ENCODE measurements around the gene CEMIP2. TPM values are rescaled to one million over a fixed set of nuclear protein-coding genes. Genes with fewer than 3 reads are reported as not detected.

The CEMIP2 gene
- total and polyA plus RNA-seq, 4 donors: 24.6 to 64.9 (median 48.6) TPM

GRCh38 chr9:71797266-71797665 lies 29.0 kb upstream of the CEMIP2 start:
- Histone ChIP-seq H3K27ac (ENCODE audit: low read depth, low read length) (no peak overlapping the region), H3K4me1 (ENCODE audit: control insufficient read depth, insufficient read depth, low read length) (no peaks in the 10 kb centered on the region), H3K27me3 (ENCODE audit: control insufficient read depth, insufficient read depth, low read length) (no peaks in the 10 kb centered on the region), H3K36me3 (ENCODE audit: control insufficient read depth, insufficient read depth, low read length) (no peaks in the 10 kb centered on the region), H3K9me3 (ENCODE audit: control insufficient read depth, insufficient read depth, low read length) (no peaks in the 10 kb centered on the region), H3K4me3 (ENCODE audit: low read depth, low read length) (no peak overlapping the region)
- no CpG with 5 or more reads among the region's 1 CpG for WGBS (ENCODE audit: insufficient coverage)
- DNase-seq (ENCODE audit: low read depth in 4 of 6, low spot score in 6 of 6): no peak

GRCh38 chr9:71796100-71796767 lies 27.9 kb upstream of the CEMIP2 start:
- no CpG with 5 or more reads among the region's 2 CpGs for WGBS (ENCODE audit: insufficient coverage)
- H3K36me3 ChIP-seq (ENCODE audit: control insufficient read depth, insufficient read depth, low read length): no peaks in the 10 kb centered on the region
- H3K27ac ChIP-seq (ENCODE audit: low read depth, low read length): no peak overlapping the region
- no peak for DNase-seq (ENCODE audit: low read depth in 4 of 6, low spot score in 6 of 6)
- no peaks in the 10 kb centered on the region for H3K9me3 ChIP-seq (ENCODE audit: control insufficient read depth, insufficient read depth, low read length)
- H3K4me3 ChIP-seq (ENCODE audit: low read depth, low read length): no peak overlapping the region
- no peaks in the 10 kb centered on the region for H3K27me3 ChIP-seq (ENCODE audit: control insufficient read depth, insufficient read depth, low read length)
- H3K4me1 ChIP-seq (ENCODE audit: control insufficient read depth, insufficient read depth, low read length): no peaks in the 10 kb centered on the region

GRCh38 chr9:71795097-71795813 lies 26.9 kb upstream of the CEMIP2 start:
- no peaks in the 10 kb centered on the region for H3K4me1 ChIP-seq (ENCODE audit: control insufficient read depth, insufficient read depth, low read length)
- no peak overlapping the region for H3K27ac ChIP-seq (ENCODE audit: low read depth, low read length)
- no peak overlapping the region for H3K4me3 ChIP-seq (ENCODE audit: low read depth, low read length)
- H3K27me3 ChIP-seq (ENCODE audit: control insufficient read depth, insufficient read depth, low read length): no peaks in the 10 kb centered on the region
- no peak for DNase-seq (ENCODE audit: low read depth in 4 of 6, low spot score in 6 of 6)
- no peaks in the 10 kb centered on the region for H3K36me3 ChIP-seq (ENCODE audit: control insufficient read depth, insufficient read depth, low read length)
- H3K9me3 ChIP-seq (ENCODE audit: control insufficient read depth, insufficient read depth, low read length): no peaks in the 10 kb centered on the region
- WGBS (ENCODE audit: insufficient coverage): no CpG with 5 or more reads among the region's 7 CpGs

- Histone ChIP-seq H3K27me3 (ENCODE audit: control insufficient read depth, insufficient read depth, low read length) (no peaks in the 10 kb centered on the region), H3K27ac (ENCODE audit: low read depth, low read length) (no peak overlapping the region), H3K4me1 (ENCODE audit: control insufficient read depth, insufficient read depth, low read length) (no peaks in the 10 kb centered on the region), H3K9me3 (ENCODE audit: control insufficient read depth, insufficient read depth, low read length) (no peaks in the 10 kb centered on the region), H3K36me3 (ENCODE audit: control insufficient read depth, insufficient read depth, low read length) (no peaks in the 10 kb centered on the region), H3K4me3 (ENCODE audit: low read depth, low read length) (no peak overlapping the region)
- no peak for DNase-seq (ENCODE audit: low read depth in 4 of 6, low spot score in 6 of 6)
- 80% methylated on average over 1 of the region's 2 CpGs for WGBS (ENCODE audit: insufficient coverage)
Measured at GRCh38 chr9:71793386-71794105, 25.2 kb upstream of the CEMIP2 start.

DNA sequence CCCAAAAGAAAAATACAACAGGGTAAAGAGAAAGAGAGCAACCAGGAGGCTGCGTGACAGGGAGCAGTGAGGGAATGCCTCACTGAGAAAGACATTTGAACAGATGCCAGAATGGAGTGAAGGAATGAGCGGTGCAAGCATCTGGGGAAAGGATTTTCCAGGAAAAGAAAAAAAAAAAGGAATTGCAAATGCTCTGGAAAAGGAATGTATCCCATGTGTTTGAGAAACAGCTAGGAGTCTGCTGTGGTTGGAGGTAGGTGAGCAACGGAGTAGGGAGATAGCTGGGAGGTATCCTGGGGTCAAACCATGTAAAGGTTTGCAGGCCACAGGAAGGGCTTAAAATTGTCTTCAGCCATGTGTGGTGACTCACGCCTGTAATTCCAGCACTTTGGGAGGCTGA lies 23.6 kb upstream of the CEMIP2 start:
- no peaks in the 10 kb centered on the region for H3K27me3 ChIP-seq (ENCODE audit: control insufficient read depth, insufficient read depth, low read length)
- H3K9me3 ChIP-seq (ENCODE audit: control insufficient read depth, insufficient read depth, low read length): no peaks in the 10 kb centered on the region
- 66% methylated on average over 3 of the region's 4 CpGs for WGBS (ENCODE audit: insufficient coverage)

DNA sequence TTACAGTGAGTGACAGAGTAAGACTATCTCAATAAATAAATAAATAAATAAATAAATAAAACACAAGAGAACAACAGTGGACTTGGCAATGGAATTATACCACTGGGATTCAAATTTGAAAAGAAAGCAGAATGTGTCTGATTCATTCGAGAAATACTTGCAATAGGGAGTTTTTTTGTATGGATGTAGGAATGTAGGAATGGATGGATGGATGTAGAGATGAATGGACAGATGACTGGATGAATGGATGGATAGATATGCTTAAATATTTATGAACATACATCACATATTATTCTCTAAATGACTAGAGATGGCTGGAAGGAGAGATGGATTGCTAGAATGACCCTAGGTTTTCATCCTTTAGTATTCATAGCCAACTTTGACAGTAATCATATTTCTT lies 22.0 kb upstream of the CEMIP2 start:
- Histone ChIP-seq H3K9me3 (ENCODE audit: control insufficient read depth, insufficient read depth, low read length) (no peaks in the 10 kb centered on the region), H3K4me1 (ENCODE audit: control insufficient read depth, insufficient read depth, low read length) (no peaks in the 10 kb centered on the region), H3K27me3 (ENCODE audit: control insufficient read depth, insufficient read depth, low read length) (no peaks in the 10 kb centered on the region), H3K36me3 (ENCODE audit: control insufficient read depth, insufficient read depth, low read length) (no peaks in the 10 kb centered on the region), H3K4me3 (ENCODE audit: low read depth, low read length) (no peak overlapping the region), H3K27ac (ENCODE audit: low read depth, low read length) (no peak overlapping the region)
- no peak for DNase-seq (ENCODE audit: low read depth in 4 of 6, low spot score in 6 of 6)
- WGBS (ENCODE audit: insufficient coverage): 100% methylated on average over 1 of the region's 1 CpG

More for the DNA sequence above, 23.6 kb upstream of the CEMIP2 start:
- Histone ChIP-seq H3K27ac (ENCODE audit: low read depth, low read length) (no peak overlapping the region), H3K36me3 (ENCODE audit: control insufficient read depth, insufficient read depth, low read length) (no peaks in the 10 kb centered on the region), H3K4me3 (ENCODE audit: low read depth, low read length) (no peak overlapping the region), H3K4me1 (ENCODE audit: control insufficient read depth, insufficient read depth, low read length) (no peaks in the 10 kb centered on the region)
- peak in 1 of 6 donors; percentile 43 for DNase-seq (ENCODE audit: low read depth in 4 of 6, low spot score in 6 of 6)

GRCh38 chr9:71783120-71783523 lies 14.8 kb upstream of the CEMIP2 start:
- no peaks in the 10 kb centered on the region for H3K9me3 ChIP-seq (ENCODE audit: control insufficient read depth, insufficient read depth, low read length)
- 60% methylated on average over 9 of the region's 9 CpGs for WGBS (ENCODE audit: insufficient coverage)
- no peak overlapping the region for H3K27ac ChIP-seq (ENCODE audit: low read depth, low read length)
- no peak overlapping the region for H3K4me3 ChIP-seq (ENCODE audit: low read depth, low read length)
- H3K27me3 ChIP-seq (ENCODE audit: control insufficient read depth, insufficient read depth, low read length): no peaks in the 10 kb centered on the region
- H3K4me1 ChIP-seq (ENCODE audit: control insufficient read depth, insufficient read depth, low read length): peaks cover 4% of the 10 kb centered on the region
- DNase-seq (ENCODE audit: low read depth in 4 of 6, low spot score in 6 of 6): no peak
- H3K36me3 ChIP-seq (ENCODE audit: control insufficient read depth, insufficient read depth, low read length): no peaks in the 10 kb centered on the region

DNA sequence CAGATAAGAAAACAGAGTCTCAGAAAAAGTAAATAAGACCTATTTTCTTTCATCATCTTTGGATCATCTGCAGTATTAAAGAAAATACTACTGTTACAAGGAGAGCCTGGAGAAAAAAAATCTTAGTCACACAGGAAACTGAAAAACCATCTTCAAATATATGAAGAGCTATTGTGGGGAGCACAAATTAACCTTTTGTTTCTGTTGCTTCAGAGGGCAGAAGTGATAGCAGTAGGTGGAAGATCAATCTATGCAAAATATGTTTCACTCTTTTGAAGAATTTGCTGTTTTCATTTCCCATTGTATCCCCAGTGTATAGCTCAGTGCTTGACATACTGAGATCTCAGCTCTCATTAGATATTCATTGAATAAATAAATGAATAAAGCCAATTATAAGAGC lies 13.1 kb upstream of the CEMIP2 start:
- no peak for DNase-seq (ENCODE audit: low read depth in 4 of 6, low spot score in 6 of 6)
- peaks cover 4% of the 10 kb centered on the region for H3K4me1 ChIP-seq (ENCODE audit: control insufficient read depth, insufficient read depth, low read length)
- no peak overlapping the region for H3K4me3 ChIP-seq (ENCODE audit: low read depth, low read length)
- no peak overlapping the region for H3K27ac ChIP-seq (ENCODE audit: low read depth, low read length)
- no peaks in the 10 kb centered on the region for H3K36me3 ChIP-seq (ENCODE audit: control insufficient read depth, insufficient read depth, low read length)
- no peaks in the 10 kb centered on the region for H3K9me3 ChIP-seq (ENCODE audit: control insufficient read depth, insufficient read depth, low read length)
- no peaks in the 10 kb centered on the region for H3K27me3 ChIP-seq (ENCODE audit: control insufficient read depth, insufficient read depth, low read length)

DNA sequence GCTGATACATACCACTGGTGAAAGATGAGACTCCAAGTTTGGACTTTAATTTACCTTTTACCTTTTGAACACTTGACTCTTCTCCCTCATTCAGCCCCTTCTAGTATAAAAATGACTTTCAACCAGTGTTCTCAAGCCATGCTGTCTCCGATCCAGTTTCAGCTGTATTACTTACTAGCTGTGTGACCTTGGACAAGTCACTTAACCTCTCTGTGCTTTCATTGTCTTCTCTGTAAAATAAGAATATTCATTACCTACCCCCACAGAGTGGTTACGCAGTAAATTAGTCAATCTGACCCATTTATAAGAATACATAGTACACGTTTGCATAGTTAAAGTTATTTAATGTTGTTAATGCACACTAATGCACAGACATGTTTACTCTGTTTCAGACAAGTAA lies 12.6 kb upstream of the CEMIP2 start:
- Histone ChIP-seq H3K9me3 (ENCODE audit: control insufficient read depth, insufficient read depth, low read length) (no peaks in the 10 kb centered on the region), H3K36me3 (ENCODE audit: control insufficient read depth, insufficient read depth, low read length) (no peaks in the 10 kb centered on the region), H3K27ac (ENCODE audit: low read depth, low read length) (no peak overlapping the region), H3K4me3 (ENCODE audit: low read depth, low read length) (no peak overlapping the region), H3K4me1 (ENCODE audit: control insufficient read depth, insufficient read depth, low read length) (peaks cover 4% of the 10 kb centered on the region), H3K27me3 (ENCODE audit: control insufficient read depth, insufficient read depth, low read length) (no peaks in the 10 kb centered on the region)
- no peak for DNase-seq (ENCODE audit: low read depth in 4 of 6, low spot score in 6 of 6)
- WGBS (ENCODE audit: insufficient coverage): 83% methylated on average over 1 of the region's 3 CpGs
